GM21717 (cell line): ENCODE data around the gene SENP2.
"Not testable (repeated sequence)": the region's sequence is repeated elsewhere in the genome, so short reads cannot be mapped to it uniquely, and the experiment has no call there.

Source experiments
- ATAC-seq: cut with Tn5 transposase; IDR thresholded peaks from one replicate; pipeline ENCODE4 v1.9.1; 2021; ENCODE audit warnings: mild to moderate bottlenecking, moderate library complexity; ENCODE audit not compliant: unreplicated experiment

The SENP2 gene

GRCh38 chr3:185585859-185586685 is at the start of gene SENP2:
TSS of gene SENP2 (plus strand) at chr3:185586295. CDS start at chr3:185586414, 119 bp downstream.
- ATAC-seq: peak; percentile 94

GRCh38 chr3:185537369-185537970 is 48.6 kb upstream of the SENP2 start:
- ATAC-seq: peak; percentile 98

GRCh38 chr3:185539934-185540333 is 46.2 kb upstream of the SENP2 start:
- ATAC-seq: no peak

- no peak for ATAC-seq
Measured at GRCh38 chr3:185540695-185541094, 45.4 kb upstream of the SENP2 start.

- ATAC-seq: no peak
Measured at GRCh38 chr3:185549122-185549521, 37.0 kb upstream of the SENP2 start.

GRCh38 chr3:185549651-185550111 is 36.4 kb upstream of the SENP2 start:
- no peak for ATAC-seq

GRCh38 chr3:185552358-185552877 is 33.7 kb upstream of the SENP2 start, which contains the start of gene LIPH:
TSS of gene LIPH (minus strand) at chr3:185552588. CDS start at chr3:185552471, 117 bp downstream.
- ATAC-seq: no peak

GRCh38 chr3:185555101-185555501 is 31.0 kb upstream of the SENP2 start:
- no peak for ATAC-seq

- ATAC-seq: no peak
Measured at GRCh38 chr3:185555860-185556347, 30.2 kb upstream of the SENP2 start.

GRCh38 chr3:185556640-185557039 is 29.5 kb upstream of the SENP2 start:
- ATAC-seq: not testable (repeated sequence)

GRCh38 chr3:185558395-185558794 is 27.7 kb upstream of the SENP2 start:
- no peak for ATAC-seq

GRCh38 chr3:185559706-185560090 is 26.4 kb upstream of the SENP2 start:
- ATAC-seq: no peak

- ATAC-seq: no peak
Measured at GRCh38 chr3:185560676-185561075, 25.4 kb upstream of the SENP2 start.

GRCh38 chr3:185561374-185561943 is 24.6 kb upstream of the SENP2 start:
- ATAC-seq: no peak

- no peak for ATAC-seq
Measured at GRCh38 chr3:185561958-185562357, 24.1 kb upstream of the SENP2 start.

GRCh38 chr3:185572183-185572582 is 13.9 kb upstream of the SENP2 start:
- no peak for ATAC-seq

- not testable (repeated sequence) for ATAC-seq
Measured at GRCh38 chr3:185575108-185575869, 10.8 kb upstream of the SENP2 start.

GRCh38 chr3:185582236-185582635 is 3.9 kb upstream of the SENP2 start:
- no peak for ATAC-seq

- no peak for ATAC-seq
Measured at GRCh38 chr3:185582871-185583270, 3.2 kb upstream of the SENP2 start.

- ATAC-seq: no peak
Measured at GRCh38 chr3:185583925-185584324, 2.2 kb upstream of the SENP2 start.

GRCh38 chr3:185584686-185585085 is 1.4 kb upstream of the SENP2 start:
- no peak for ATAC-seq
